Measurements from ENCODE around the gene HOXA7.

Gene HOXA7

GRCh38 chr7:27150568-27151340 lies 5.7 kb downstream of the HOXA7 start (continued):
- TF ChIP-seq ZBTB26 (tag by site-specific recombination; optimal IDR thresholded peaks at IDR 0.05), result peak; percentile 79
- TF ChIP-seq ZFP37 (tag by site-specific recombination; IDR thresholded peaks at IDR 0.05), result peak; percentile 66
- no peak for TF ChIP-seq ZNF394 (tag by site-specific recombination; IDR thresholded peaks at IDR 0.05; ENCODE audit: borderline replicate concordance)
- peak; percentile 18; the same call in 1 of the 2 replicates for TF ChIP-seq KLF10 (tag by site-specific recombination; IDR thresholded peaks at IDR 0.05)
- no peak for TF ChIP-seq ZNF354C (tag by site-specific recombination; IDR thresholded peaks at IDR 0.05; ENCODE audit: borderline replicate concordance, low read depth)
- TF ChIP-seq ZNF624 (tag by site-specific recombination; IDR thresholded peaks at IDR 0.05), result no peak
- 0 out of 2 replicates have a peak, but pooled peaks have one; percentile 5 for TF ChIP-seq ZIC2 (tag by site-specific recombination; IDR thresholded peaks at IDR 0.05)
- peak; percentile 60; the same call in 1 of the 2 replicates for TF ChIP-seq PBX3 (CRISPR knock-in tag; IDR thresholded peaks at IDR 0.05)
- peak; percentile 93 for TF ChIP-seq REST (tag by site-specific recombination; IDR thresholded peaks at IDR 0.05)
- TF ChIP-seq ZNF133 (tag by site-specific recombination; IDR thresholded peaks at IDR 0.05), result no peak
- peak; percentile 76 for TF ChIP-seq ZNF501 (tag by site-specific recombination; IDR thresholded peaks at IDR 0.05)
- 0 out of 2 replicates have a peak, but pooled peaks have one; percentile 39 for TF ChIP-seq ZNF335 (tag by site-specific recombination; conservative IDR thresholded peaks at IDR 0.05)
- peak; percentile 25; the same call in 1 of the 2 replicates for TF ChIP-seq PRDM10 (tag by site-specific recombination; IDR thresholded peaks at IDR 0.05)
- TF ChIP-seq ZNF18 (tag by site-specific recombination; IDR thresholded peaks at IDR 0.05), result no peak
- TF ChIP-seq ZNF585B (tag by site-specific recombination; IDR thresholded peaks at IDR 0.05), result no peak
- TF ChIP-seq PATZ1 (tag by site-specific recombination; IDR thresholded peaks at IDR 0.05), result peak; percentile 63
- no peak for TF ChIP-seq HOXA7 (CRISPR knock-in tag; IDR thresholded peaks at IDR 0.05; ENCODE audit: borderline replicate concordance)
- TF ChIP-seq ZNF239 (tag by site-specific recombination; IDR thresholded peaks at IDR 0.05), result no peak
- peak; percentile 40; the same call in 1 of the 2 replicates for TF ChIP-seq ZBTB17 (tag by site-specific recombination; IDR thresholded peaks at IDR 0.05)
- TF ChIP-seq ZEB2 (tag by site-specific recombination; IDR thresholded peaks at IDR 0.05), result 0 out of 2 replicates have a peak, but pooled peaks have one; percentile 37
- no peak for TF ChIP-seq ZNF174 (tag by site-specific recombination; IDR thresholded peaks at IDR 0.05)
- TF ChIP-seq AEBP2 (tag by site-specific recombination; IDR thresholded peaks at IDR 0.05; ENCODE audit: borderline replicate concordance), result no peak
- no peak for TF ChIP-seq ZBTB1 (tag by site-specific recombination; IDR thresholded peaks at IDR 0.05)
- TF ChIP-seq ZNF837 (tag by site-specific recombination; IDR thresholded peaks at IDR 0.05), result no peak
